BE2C (cell line): ENCODE data around the gene KLHL14. TPM values are rescaled to one million over a fixed set of nuclear protein-coding genes. Genes with fewer than 3 reads are reported as not detected.

Source experiments
- DNase-seq: peaks from one replicate; pipeline ENCODE4 v3.0.0-alpha.2; 2020
- H3K27me3 ChIP-seq: fragments of 250-450 bp; sonication (Bioruptor Pico); 2 replicates; pipeline ENCODE4 v1.5.1; 2020; ENCODE audit warnings: mild to moderate bottlenecking
- H3K36me3 ChIP-seq: fragments of 250-450 bp; sonication (Bioruptor Pico); 2 replicates; pipeline ENCODE4 v1.5.1; 2020; ENCODE audit warnings: mild to moderate bottlenecking
- H3K4me1 ChIP-seq: fragments of 250-450 bp; sonication (Bioruptor Pico); 2 replicates; pipeline ENCODE4 v1.5.1; 2020
- H3K4me3 ChIP-seq: 2 replicates; pipeline ENCODE4 v1.5.1; 2011; ENCODE audit warnings: low read depth, low read length
- H3K9me3 ChIP-seq: fragments of 250-450 bp; sonication (Bioruptor Pico); 2 replicates; pipeline ENCODE4 v1.5.1; 2020
- polyA plus RNA-seq: library from polyadenylated mRNA; unstranded; fragments of >200 nt; gene quantifications from one replicate; pipeline ENCODE4 v1.2.1, GENCODE V29; 2012; ENCODE audit warnings: low read depth, missing spikeins; ENCODE audit not compliant: insufficient read length, insufficient read depth
- TF ChIP-seq, protein P1 (sequence below): IDR thresholded peaks from 2 replicates; pipeline ENCODE4 v1.5.1; 2012; ENCODE audit warnings: mild to moderate bottlenecking, low read depth, low read length

Gene KLHL14, protein sequence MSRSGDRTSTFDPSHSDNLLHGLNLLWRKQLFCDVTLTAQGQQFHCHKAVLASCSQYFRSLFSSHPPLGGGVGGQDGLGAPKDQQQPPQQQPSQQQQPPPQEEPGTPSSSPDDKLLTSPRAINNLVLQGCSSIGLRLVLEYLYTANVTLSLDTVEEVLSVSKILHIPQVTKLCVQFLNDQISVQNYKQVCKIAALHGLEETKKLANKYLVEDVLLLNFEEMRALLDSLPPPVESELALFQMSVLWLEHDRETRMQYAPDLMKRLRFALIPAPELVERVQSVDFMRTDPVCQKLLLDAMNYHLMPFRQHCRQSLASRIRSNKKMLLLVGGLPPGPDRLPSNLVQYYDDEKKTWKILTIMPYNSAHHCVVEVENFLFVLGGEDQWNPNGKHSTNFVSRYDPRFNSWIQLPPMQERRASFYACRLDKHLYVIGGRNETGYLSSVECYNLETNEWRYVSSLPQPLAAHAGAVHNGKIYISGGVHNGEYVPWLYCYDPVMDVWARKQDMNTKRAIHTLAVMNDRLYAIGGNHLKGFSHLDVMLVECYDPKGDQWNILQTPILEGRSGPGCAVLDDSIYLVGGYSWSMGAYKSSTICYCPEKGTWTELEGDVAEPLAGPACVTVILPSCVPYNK
- polyA plus RNA-seq: not detected

DNA sequence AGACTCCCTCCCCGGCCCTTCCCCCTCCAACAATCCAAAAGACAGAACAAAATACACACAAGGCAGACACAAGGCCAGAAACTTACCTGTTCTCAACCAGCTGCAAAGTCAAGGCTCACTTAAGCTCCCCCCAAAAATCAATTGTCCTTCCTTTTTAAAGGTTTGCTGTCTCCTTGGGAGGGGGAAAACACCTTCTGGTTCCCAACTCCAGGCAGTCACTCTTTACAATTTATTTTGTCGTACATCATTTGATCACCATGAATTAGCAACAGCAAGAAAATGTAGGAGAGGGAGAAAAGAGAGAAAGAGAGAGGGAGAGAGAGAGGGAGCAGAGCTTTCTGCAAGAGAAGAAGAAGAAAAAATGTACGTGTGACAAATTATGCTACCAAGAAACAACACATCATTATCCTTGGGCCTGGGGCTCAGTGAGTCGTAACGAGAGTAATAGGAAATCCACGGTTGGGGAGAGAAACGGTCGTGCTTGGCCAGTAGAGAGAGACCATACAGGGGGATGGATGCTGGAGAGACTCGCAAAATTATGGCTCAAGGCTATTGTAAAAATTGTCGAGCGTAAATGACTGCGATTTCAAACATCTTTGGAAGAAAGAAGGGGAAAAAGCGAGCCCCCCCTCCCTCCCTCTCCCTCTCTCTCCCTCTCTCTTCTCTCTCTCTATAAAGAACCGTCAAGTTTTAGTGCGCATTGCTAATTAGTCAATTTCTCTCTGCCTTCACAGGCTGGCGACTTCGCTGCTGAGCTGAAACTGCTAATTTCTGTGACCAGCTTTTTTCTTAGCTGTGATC is at the start of gene KLHL14:
KLHL14 (minus strand) TSS at position 443 of the 801 bp plus-strand sequence. CDS start 2,432 bp downstream, outside the sequence.
- Histone ChIP-seq H3K27me3 (peaks cover 20% of the 10 kb centered on the region), H3K9me3 (no peaks in the 10 kb centered on the region), H3K4me1 (no peaks in the 10 kb centered on the region), H3K36me3 (no peaks in the 10 kb centered on the region), H3K4me3 (no peak within 1 kb of the TSS)
- TF ChIP-seq, protein P1, sequence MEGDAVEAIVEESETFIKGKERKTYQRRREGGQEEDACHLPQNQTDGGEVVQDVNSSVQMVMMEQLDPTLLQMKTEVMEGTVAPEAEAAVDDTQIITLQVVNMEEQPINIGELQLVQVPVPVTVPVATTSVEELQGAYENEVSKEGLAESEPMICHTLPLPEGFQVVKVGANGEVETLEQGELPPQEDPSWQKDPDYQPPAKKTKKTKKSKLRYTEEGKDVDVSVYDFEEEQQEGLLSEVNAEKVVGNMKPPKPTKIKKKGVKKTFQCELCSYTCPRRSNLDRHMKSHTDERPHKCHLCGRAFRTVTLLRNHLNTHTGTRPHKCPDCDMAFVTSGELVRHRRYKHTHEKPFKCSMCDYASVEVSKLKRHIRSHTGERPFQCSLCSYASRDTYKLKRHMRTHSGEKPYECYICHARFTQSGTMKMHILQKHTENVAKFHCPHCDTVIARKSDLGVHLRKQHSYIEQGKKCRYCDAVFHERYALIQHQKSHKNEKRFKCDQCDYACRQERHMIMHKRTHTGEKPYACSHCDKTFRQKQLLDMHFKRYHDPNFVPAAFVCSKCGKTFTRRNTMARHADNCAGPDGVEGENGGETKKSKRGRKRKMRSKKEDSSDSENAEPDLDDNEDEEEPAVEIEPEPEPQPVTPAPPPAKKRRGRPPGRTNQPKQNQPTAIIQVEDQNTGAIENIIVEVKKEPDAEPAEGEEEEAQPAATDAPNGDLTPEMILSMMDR: no peak
- no peak for DNase-seq

DNA sequence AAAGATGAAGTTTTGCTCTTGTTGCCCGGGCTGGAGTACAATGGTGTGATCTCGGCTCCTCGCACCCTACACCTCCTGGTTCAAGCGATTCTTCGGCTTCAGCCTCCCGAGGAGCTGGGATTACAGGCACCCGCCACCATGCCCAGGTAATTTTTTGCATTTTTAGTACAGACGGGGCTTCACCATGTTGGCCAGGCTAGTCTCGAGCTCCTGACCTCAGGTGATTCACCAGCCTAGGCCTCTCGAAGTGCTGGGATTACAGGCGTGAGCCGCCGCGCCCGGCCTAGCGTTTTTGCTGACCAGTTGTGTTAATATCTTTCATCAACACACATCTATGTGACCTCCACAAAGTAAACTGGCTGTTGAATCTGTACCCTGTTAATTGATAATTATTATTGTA is 49.4 kb upstream of the KLHL14 start:
- TF ChIP-seq, protein P1: no peak

DNA sequence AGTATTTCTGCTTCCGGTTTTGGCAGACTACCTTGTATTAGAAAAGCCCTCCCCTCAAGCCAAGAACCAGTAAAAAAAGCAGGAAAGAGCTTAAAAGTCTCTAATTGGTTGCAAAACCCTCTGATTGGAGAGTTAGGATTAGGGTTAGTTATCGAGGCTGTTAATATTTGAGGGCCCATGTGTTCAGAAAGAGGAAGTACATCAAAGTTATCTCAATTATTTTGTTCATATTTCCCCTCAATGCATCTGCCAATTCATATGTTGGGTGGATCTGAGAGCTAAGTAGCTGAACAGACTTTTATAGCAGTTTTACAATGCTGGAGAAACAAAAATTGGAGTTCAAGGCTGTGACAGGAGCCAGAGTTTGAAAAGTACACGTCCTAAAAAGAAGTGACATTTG is 43.1 kb upstream of the KLHL14 start:
- TF ChIP-seq, protein P1: no peak
- H3K9me3 ChIP-seq: no peaks in the 10 kb centered on the region
- no peaks in the 10 kb centered on the region for H3K4me1 ChIP-seq
- no peaks in the 10 kb centered on the region for H3K27me3 ChIP-seq
- no peak overlapping the region for H3K4me3 ChIP-seq
- no peaks in the 10 kb centered on the region for H3K36me3 ChIP-seq
- DNase-seq: no peak

More for the DNA sequence above, 49.4 kb upstream of the KLHL14 start:
- Histone ChIP-seq H3K9me3 (no peaks in the 10 kb centered on the region), H3K4me1 (no peaks in the 10 kb centered on the region), H3K27me3 (no peaks in the 10 kb centered on the region), H3K4me3 (no peak overlapping the region), H3K36me3 (no peaks in the 10 kb centered on the region)
- DNase-seq: no peak

DNA sequence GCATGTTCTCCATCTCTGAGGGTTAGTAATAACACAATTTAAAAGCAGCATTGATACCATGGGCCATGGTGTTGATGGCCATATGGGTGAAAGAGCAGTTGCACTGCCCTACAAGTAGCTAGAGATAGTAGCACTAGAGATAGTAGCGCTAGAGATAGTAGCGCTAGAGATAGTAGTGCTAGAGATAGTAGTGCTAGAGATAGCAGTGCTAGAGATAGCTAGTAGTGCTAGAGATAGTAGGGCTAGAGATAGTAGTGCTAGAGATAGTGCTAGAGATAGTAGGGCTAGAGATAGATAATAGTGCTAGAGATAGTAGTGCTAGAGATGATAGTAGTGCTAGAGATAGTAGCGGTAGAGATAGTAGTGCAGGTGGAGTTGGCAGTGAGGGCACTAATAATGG is 39.5 kb upstream of the KLHL14 start:
- no peak for DNase-seq
- H3K4me1 ChIP-seq: no peaks in the 10 kb centered on the region
- TF ChIP-seq, protein P1: no peak
- H3K9me3 ChIP-seq: no peaks in the 10 kb centered on the region
- H3K4me3 ChIP-seq: no peak overlapping the region
- no peaks in the 10 kb centered on the region for H3K27me3 ChIP-seq
- no peaks in the 10 kb centered on the region for H3K36me3 ChIP-seq

DNA sequence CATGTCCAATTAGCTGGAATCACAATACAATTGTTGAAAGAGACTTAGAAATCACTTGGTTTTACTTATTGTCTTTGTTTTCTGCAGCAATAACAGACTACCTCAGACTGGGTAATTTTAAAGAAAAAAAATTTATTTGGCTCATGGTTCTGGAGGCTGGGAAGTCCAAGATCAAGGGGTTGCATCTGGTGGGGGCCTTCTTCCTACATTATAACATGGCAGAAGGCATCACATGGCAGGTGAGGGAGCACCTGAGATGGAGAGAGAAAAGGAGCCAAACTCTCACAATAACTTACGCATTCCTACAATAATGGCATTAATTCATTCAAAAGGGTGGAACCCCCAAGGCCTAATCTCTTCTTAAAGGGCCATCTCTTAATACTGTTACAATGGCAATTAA is 37.5 kb upstream of the KLHL14 start:
- Histone ChIP-seq H3K4me3 (no peak overlapping the region), H3K9me3 (no peaks in the 10 kb centered on the region), H3K4me1 (no peaks in the 10 kb centered on the region), H3K27me3 (no peaks in the 10 kb centered on the region), H3K36me3 (no peaks in the 10 kb centered on the region)
- no peak for DNase-seq
- TF ChIP-seq, protein P1: no peak
